Astrocyte of the hippocampus (primary cell): ENCODE data around the gene FOXO6.
A peak's percentile ranks its signal among the peaks of the same experiment; 100 is the strongest.
"Not testable (repeated sequence)": the region's sequence is repeated elsewhere in the genome, so short reads cannot be mapped to it uniquely, and the experiment has no call there.

Experiments used
- DNase-seq: peaks from one replicate; pipeline ENCODE4 v3.0.0; 2011; ENCODE audit warnings: low read depth, low spot score

Gene FOXO6

DNA sequence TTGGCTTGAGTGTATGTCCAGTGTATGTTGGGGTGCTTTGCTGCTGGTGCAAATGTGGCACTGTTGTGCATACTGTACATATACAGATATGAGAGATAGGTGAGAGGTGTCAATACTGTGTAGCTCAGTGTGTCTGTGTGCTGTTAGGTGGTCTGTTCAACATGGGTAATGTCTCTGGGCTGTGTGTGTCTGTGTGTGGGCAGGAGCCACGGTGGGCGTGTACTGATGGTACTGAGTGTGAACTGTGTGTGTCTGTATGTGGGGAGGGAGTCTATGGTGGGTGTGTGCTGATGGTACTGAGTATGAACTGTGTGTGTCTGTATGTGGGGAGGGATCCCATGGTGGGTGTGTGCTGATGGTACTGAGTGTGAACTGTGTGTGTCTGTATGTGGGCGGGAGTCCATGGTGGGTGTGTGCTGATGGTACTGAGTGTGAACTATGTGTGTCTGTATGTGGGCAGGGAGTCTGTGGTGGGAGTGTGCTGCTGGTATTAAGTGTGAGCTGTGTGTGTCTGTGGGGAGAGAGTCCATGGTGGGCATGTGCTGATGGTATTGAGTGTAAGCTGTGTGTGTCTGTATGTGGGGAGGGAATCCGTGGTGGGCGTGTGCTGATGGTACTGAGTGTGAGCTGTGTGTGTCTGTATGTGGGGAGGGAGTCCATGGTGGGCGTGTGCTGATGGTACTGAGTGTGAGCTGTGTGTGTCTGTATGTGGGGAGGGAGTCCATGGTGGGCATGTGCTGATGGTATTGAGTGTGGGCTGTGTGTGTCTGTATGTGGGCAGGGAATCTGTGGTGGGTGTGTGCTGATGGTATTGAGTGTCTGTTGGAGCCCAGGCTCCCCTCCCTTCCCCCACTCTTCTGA, 32.2 kb upstream of the FOXO6 start:
- DNase-seq: no peak

DNA sequence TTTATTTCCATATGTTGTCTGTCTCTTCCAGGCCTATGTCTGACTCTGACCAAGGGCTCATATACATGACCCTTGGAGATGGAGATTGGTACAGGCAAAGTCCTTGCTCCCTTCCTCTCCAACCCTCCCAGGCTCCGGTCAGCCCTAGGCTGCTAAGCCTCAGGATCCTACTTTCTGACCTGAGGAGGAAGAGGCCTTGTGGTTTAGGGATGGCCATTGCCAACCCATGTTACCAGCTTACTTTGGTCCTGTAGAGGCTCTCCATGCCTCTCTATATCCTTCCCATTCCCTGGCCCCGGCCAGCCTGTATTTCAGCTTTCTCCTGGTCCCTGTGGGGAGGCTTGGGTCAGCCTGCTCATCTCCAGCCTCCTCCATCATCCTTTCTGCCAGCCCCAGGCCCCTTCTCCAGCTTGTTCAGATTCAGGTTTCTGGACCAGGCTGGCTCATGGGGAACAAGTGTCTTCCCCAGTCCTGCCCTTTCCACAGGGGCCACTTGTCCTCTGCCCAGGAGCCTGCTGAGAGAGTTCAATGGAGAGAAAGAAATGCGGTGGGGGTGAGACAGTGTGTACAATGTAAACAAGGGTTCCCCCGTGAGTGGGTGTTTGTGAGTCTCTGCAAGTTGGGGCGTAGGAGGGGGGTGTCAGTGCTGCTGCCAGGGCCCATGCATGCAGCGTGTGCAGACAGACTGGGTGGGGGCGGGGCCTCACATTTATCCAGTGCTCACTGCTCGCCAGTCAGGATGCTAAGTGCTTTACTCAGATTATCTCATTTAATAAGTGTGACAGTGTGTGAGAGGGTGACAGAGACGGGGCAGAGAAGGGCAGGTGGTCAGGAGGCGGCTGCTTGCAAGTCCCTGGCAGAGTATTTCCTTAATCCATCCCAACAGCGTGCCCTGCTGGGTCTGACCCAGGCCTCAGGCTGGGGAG, 31.3 kb upstream of the FOXO6 start:
- DNase-seq: no peak

- DNase-seq: no peak
Measured at GRCh38 chr1:41330588-41331545, 30.4 kb upstream of the FOXO6 start.

GRCh38 chr1:41331546-41331917, 29.7 kb upstream of the FOXO6 start:
- no peak for DNase-seq

GRCh38 chr1:41332161-41332560, 29.1 kb upstream of the FOXO6 start:
- DNase-seq: not testable (repeated sequence)

DNA sequence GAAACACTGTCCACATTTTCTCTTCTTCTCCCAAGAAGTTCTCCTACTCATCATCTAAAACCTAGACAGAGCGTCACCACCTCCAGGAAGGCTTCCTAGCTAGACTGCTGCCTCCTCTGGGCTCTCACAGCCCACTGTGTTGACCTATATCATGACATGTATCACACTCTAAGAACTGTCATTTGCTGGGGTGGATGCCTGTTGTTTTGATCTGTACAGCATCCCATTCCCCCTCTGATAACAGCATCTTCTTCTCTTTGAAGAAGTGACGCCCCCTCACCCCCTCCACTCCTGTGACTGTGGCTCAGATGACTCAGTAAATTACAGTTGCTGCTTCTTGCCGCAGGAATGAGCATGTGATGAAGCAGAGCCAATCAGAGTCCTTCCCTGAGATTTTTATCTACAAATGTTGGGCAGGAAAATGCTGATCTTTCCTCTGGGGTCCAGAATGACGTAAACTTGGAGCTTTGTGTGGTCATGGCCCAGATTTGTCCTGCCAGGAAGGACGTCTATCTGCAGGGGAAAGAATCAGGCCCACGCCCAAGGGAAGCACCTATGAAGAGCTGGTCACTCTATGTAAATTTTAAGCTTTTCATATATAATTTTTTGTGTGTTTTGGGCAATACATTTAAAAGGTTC, 28.0 kb upstream of the FOXO6 start:
- DNase-seq: peak; percentile 75

DNA sequence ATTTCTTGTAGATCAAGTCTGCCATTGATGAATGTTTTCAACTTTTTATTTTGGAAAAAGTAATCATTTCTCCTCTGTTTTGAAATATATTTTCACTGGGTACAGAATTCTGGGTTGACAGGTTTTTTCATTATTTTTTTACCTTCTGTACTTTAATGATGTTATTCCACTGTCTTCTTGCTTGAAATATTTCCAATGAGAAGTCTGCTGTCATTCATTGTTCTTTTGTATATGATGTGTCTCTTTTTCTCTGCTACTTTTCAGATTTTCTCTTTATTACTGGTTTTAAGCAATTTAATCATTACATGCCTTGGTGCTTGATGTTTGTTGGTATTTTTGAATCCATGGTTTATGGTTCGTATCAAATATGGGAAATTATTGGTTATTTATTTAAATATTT, 22.4 kb upstream of the FOXO6 start:
- no peak for DNase-seq

DNA sequence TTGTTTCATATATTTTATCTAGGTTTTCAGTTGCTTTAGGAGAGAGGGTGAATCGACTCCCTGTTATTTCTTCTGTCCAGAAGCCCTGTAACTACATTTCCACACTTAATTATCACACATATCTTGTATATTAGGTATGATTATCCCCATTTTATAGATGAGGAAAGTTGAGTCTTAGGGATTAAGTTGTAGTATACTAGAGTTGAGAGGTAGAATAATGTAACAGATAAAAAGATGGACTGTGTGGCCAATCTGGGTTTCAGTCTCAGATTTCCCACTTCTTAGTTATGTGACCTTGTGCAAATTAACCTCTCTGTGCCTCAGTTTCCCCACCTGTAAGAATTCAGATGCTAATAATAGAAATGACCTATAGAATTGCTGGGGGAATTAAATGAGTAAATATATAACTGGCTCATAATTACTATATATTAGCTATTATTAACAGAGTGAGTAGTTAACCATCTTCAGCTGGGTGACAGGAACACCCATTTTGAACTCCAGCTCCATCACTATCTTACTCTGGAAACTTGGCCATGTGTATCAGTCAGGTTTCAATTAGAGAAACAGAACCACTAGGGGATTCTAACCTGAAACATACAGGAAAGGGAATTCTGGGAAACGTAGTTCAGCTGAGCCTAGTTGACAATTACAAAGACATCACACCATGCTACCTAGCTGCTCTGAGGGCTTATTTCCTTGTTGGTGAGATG, 20.4 kb upstream of the FOXO6 start:
- DNase-seq: no peak

DNA sequence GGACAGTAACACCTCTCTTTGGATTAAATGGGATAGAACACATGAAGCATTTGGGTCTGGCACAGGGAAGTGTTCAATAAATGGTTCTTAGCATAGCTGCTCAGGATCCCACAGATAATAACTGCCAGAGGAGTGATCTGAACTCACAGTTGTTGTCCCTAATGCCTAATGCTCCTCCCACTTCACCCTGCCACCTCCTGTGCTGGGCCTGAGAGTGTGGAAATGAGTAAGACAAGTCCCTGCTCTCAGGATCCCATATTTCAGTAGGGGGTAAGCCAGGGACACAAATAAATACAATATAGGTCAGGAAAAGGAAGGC, 19.9 kb upstream of the FOXO6 start:
- no peak for DNase-seq

GRCh38 chr1:41341772-41342562, 19.3 kb upstream of the FOXO6 start:
- DNase-seq: peak; percentile 69

GRCh38 chr1:41342774-41343355, 18.4 kb upstream of the FOXO6 start:
- no peak for DNase-seq

DNA sequence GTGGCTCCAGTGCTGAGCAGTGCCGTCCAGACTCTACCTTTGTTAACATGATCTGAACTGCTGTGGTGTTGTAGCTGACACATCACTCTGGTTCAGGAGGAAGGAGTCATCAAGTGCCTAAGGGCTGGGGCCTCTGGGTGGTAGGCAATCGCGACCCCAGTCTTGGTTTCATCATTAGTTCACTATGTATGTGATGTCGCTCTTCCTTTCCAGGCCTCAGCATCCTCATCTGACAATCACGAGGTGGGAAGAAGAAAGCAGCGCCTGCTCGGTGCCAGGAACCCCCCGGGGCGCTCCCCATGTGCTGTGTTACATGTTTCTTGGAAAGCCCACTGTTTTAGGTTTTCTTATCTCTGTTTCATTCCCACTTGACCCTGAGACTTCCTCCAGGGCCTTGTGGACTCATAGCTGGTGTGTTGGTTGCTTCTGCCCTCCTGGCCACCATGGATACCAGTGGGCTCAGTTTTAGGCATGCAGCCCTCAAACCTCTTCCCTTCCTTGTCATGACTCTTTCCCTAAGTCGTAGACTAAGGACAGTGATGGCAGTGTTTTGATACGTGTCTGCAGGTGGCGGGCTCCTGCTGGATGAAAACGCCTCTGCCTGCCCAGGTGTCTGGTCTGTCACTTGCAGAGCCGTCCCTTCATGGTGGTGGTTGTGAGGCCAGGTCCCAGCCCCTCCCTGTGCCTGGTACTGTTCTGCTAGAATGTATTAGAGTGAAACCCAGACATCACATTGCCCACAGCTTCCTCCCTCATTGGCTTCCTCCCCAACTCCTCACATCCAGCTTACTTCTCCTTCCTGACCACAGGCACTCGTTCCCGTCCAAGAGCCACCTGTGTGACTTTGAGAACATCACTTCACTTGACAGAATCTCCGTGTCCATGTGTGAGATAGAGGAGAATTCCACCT, 17.2 kb upstream of the FOXO6 start:
- DNase-seq: no peak

- DNase-seq: no peak
Measured at GRCh38 chr1:41344708-41345159, 16.5 kb upstream of the FOXO6 start.

DNA sequence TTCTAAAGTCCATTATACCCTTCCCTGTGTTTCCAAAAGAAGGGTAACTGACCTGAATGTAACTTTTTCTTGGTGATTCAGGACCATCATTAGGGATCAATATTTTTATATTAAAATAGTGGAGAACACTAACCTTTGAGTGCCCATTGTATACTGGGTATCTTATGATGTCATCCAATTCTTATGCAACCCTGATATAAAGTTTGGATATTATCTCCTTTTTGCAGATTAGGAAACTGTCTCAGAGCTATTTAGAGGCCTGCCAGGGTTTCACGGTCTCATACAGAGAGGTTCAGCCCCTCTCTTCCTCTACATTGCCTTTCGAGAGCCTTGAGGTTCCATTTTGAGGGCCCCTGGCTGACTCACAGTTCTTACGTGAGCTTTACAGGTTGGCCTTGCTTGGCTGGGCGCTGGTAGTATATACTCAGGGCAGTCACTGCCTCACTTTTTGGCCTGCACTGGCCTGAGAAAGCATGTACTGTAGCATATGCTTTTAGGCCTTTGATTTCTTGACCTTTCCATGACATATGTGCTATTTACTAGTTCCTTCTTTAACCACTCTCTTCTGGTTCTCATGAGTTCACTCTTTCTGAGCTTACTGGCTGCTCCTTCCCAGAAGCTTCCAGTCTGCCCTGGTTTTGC, 15.7 kb upstream of the FOXO6 start:
- DNase-seq: no peak

DNA sequence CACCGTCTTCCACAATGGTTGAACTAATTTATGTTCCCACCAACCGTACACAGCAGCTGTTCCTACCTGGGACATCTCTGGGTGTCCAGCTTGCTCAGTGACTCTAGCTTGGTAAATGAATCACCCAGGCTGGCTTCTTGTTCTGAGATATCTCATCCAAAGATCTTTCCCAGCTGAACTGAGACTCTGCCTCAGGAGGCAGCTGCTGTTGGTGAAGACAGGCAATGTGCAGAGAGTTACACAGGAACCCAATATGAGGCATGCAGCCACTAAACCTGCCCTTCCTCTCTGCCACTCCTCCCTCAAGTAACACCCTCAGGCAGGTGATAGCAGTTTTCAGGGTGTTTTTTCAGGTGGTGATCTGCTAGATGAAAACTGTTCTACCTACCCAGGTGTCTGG, 14.0 kb upstream of the FOXO6 start:
- DNase-seq: no peak

DNA sequence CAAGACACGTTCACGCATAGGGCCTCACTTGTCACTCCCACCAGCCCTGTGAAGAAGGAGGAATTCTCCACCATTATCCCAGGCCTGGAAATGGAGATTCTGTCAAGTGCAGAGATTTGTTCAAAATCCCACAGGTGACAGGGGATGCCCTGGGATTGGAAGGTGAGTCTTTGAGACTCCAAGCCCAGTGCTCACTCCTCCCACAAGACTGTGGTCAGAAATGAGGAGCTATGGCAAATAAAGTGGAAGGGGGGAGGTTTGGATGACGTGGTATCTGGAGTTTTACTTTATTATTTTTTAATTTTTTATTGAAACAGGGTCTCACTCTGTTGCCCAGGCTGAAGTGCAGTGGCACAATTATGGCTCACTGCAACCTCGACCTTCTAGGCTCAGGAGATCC, 12.8 kb upstream of the FOXO6 start:
- no peak for DNase-seq

DNA sequence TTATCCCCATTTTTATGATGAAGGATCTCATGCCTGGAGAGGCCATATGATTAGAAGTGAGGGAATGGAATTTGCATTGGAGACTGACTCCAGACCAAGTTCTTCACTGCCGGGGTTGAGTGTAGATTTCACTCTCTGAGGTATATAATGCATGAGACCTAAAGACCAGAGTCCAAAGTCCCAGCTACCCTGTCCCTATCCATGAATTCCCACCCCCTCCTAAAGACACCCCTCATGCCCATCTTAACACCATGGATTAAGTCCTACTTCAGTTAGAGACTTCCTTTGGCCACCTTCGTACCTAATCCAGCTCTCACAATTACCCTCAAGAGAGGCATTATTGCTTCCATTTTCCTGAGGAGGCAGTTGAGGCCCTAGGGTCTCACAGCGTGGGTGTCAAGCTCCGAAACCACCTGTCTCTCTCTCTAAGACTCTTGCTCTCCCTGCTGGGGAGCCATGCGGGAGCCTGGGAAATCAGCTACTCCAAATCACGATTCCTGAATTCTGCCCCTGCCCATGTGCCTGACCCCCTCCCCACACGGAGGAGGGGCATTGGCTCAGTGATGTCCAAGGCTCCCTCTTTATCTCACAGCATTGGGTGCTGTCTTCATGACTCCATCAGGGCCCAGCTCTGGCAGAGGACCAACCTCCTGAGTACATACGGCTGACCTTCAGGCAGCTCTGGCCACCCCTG, 11.7 kb upstream of the FOXO6 start:
- DNase-seq: no peak
